ENCODE data around the gene PRR23E.

DNA sequence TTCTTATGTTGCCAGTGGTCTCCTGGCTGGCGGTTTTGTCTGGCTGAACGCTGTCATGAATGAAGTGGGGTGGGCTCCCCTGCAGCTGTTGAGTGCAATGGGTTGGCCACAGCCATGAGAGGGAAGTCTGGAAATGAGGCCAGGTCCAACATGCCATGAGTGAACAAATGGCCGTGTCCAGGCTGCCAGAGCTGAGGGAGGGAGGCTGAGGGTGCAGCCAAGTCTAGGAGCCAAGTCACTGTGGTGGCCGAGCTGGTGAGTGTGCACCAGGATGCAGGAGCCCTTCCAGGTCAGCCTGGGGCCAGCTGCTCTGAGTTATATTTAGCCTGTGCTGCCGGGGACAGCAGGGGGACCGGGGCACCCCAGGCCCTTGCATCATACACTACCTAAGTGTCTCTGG lies 24.7 kb upstream of the PRR23E start:
- TF ChIP-seq, protein P1, sequence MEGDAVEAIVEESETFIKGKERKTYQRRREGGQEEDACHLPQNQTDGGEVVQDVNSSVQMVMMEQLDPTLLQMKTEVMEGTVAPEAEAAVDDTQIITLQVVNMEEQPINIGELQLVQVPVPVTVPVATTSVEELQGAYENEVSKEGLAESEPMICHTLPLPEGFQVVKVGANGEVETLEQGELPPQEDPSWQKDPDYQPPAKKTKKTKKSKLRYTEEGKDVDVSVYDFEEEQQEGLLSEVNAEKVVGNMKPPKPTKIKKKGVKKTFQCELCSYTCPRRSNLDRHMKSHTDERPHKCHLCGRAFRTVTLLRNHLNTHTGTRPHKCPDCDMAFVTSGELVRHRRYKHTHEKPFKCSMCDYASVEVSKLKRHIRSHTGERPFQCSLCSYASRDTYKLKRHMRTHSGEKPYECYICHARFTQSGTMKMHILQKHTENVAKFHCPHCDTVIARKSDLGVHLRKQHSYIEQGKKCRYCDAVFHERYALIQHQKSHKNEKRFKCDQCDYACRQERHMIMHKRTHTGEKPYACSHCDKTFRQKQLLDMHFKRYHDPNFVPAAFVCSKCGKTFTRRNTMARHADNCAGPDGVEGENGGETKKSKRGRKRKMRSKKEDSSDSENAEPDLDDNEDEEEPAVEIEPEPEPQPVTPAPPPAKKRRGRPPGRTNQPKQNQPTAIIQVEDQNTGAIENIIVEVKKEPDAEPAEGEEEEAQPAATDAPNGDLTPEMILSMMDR (IDR thresholded peaks at IDR 0.05) = no peak
- TF ChIP-seq POLR2AphosphoS5 (IDR thresholded peaks at IDR 0.05) = no peak
- no peak for TF ChIP-seq POLR2A (IDR thresholded peaks at IDR 0.05)
